PC-9 (cell line): ENCODE data around the gene TTC7B. TPM values are rescaled to one million over a fixed set of nuclear protein-coding genes. Genes with fewer than 3 reads are reported as not detected.

ENCODE experiments used
- BruUV-seq: library from RNA; stranded (reverse); fragments of 400-500 nt; replicated peaks from 2 replicates; lab custom pipeline; 2021; lab: Mats Ljungman, UMichigan
- CTCF ChIA-PET: fragments of 300-600 bp; sonication (Branson Sonifier 250); formaldehyde crosslinking; loops from one replicate; lab custom pipeline; 2022; ENCODE audit warnings: antibody characterized with exemption; lab: Charles Lee
- POLR2A ChIA-PET: fragments of 300-600 bp; sonication (Branson Sonifier 250); formaldehyde crosslinking; loops from one replicate; lab custom pipeline; 2022; ENCODE audit warnings: antibody characterized with exemption; ENCODE audit not compliant: unreplicated experiment; lab: Charles Lee
- DNase-seq, 2 experiments: peaks; one replicate each; pipeline versions ENCODE4 v3.0.0 to v3.0.0-alpha.2; 2015 to 2022; ENCODE audit warnings: mixed read lengths in 1 of 2
- H2AFZ ChIP-seq: fragments of 200-600 bp; sonication (generic); 2 replicates; pipeline ENCODE4 v1.8.1; 2017; ENCODE audit warnings: antibody characterized with exemption
- H3F3A ChIP-seq: fragments of 200-600 bp; sonication (generic); 2 replicates; pipeline ENCODE4 v1.8.1; 2017; ENCODE audit warnings: antibody characterized with exemption, mild to moderate bottlenecking, low read depth; ENCODE audit not compliant: insufficient read depth
- H3K27ac ChIP-seq: fragments of 200-600 bp; sonication (generic); 2 replicates; pipeline ENCODE4 v1.6.1; 2016; ENCODE audit warnings: mixed run types
- H3K27me3 ChIP-seq: fragments of 200-600 bp; sonication (generic); 2 replicates; pipeline ENCODE4 v1.6.1; 2016; ENCODE audit warnings: low read depth, mixed run types; ENCODE audit not compliant: insufficient read depth
- H3K36me3 ChIP-seq: fragments of 200-600 bp; sonication (generic); 2 replicates; pipeline ENCODE4 v1.6.1; 2016; ENCODE audit warnings: low read depth, mixed run types
- H3K4me1 ChIP-seq: fragments of 200-600 bp; sonication (generic); replicated peaks from 2 replicates; pipeline ENCODE4 v1.6.1; 2016; ENCODE audit warnings: mixed run types; ENCODE audit not compliant: insufficient read depth
- H3K4me2 ChIP-seq: fragments of 200-600 bp; sonication (generic); 2 replicates; pipeline ENCODE4 v1.6.1; 2017; ENCODE audit warnings: mixed run types
- H3K4me3 ChIP-seq: fragments of 200-600 bp; sonication (generic); 2 replicates; pipeline ENCODE4 v1.6.1; 2016; ENCODE audit warnings: mixed run types
- H3K79me2 ChIP-seq: fragments of 200-600 bp; sonication (generic); 2 replicates; pipeline ENCODE4 v1.6.1; 2017; ENCODE audit warnings: low read depth, mixed run types
- H3K9me2 ChIP-seq: fragments of 200-600 bp; sonication (generic); 2 replicates; pipeline ENCODE4 v1.8.1; 2017; ENCODE audit warnings: mild to moderate bottlenecking; ENCODE audit not compliant: insufficient read depth
- H3K9me3 ChIP-seq: fragments of 200-600 bp; sonication (generic); 2 replicates; pipeline ENCODE4 v1.8.1; 2016; ENCODE audit warnings: low read depth; ENCODE audit not compliant: insufficient read depth
- H4K20me1 ChIP-seq: fragments of 200-600 bp; sonication (generic); 2 replicates; pipeline ENCODE4 v1.8.1; 2017; ENCODE audit not compliant: insufficient read depth
- EZH2 ChIP-seq: fragments of 200-600 bp; sonication (generic); IDR thresholded peaks from 2 replicates; pipeline ENCODE4 v1.8.0; 2017; ENCODE audit warnings: antibody characterized with exemption, low read depth
- intact Hi-C: fragments of 100-400 bp; cut with micrococcal nuclease; formaldehyde crosslinking; loops from one replicate; pipeline ENCODE4 v1.10.0; 2022; ENCODE audit not compliant: unreplicated experiment
- total RNA-seq: library from RNA; stranded (reverse); gene quantifications from 2 replicates; pipeline ENCODE4 v1.2.3, GENCODE V29; 2021
- TF ChIP-seq, protein P1 (sequence below): fragments of 200-600 bp; sonication (generic); conservative IDR thresholded peaks from 2 replicates; pipeline ENCODE4 v1.6.1; 2017; ENCODE audit warnings: mixed run types, antibody characterized with exemption, mild to moderate bottlenecking, moderate library complexity

TTC7B gene
- total RNA-seq, 1 experiment from 2014 or later, result 6.8 TPM

DNA sequence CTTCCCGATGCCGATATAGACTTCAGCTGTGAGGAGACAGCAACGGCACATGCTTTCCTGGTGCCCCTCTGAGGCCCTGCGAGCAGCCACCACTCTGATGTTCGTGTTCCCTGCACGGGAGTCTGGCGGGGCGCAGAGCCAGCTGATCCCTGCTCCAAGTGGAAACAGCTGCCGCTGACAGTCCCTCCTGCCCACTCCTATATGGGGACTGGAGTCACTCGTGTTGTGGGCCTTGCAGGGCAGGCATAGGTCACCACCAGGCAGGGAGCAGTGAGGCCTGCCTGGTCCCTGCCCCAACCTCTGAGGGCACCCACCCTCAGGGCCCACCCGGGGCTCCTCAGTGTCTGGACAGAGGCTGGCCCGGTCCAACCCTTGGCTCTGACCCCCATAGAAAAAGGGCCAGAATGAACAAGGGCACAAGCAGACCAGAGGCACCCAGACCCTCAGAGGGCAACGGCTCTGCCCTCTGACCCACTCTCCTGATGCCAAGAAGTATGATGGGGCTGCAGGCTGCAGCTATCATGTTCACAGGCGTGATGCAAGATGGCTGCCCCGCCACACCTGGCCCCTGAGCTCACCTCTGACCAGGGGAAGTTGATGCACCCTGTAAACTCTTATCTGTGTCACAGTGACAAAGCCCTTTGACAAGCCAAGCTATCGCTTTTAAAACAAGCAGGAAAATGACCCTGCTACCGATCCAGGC lies 237.8 kb downstream of the TTC7B start:
- ChIA-PET POLR2A (no interaction called here), CTCF (no interaction called here)
- Histone ChIP-seq H2AFZ (no peak overlapping the region), H4K20me1 (no peaks in the 10 kb centered on the region), H3F3A (no peaks in the 10 kb centered on the region), H3K27ac (no peak overlapping the region), H3K4me3 (no peak overlapping the region), H3K9me3 (no peaks in the 10 kb centered on the region), H3K27me3 (no peaks in the 10 kb centered on the region), H3K4me1 (no peaks in the 10 kb centered on the region), H3K79me2 (no peaks in the 10 kb centered on the region), H3K9me2 (no peaks in the 10 kb centered on the region), H3K36me3 (no peaks in the 10 kb centered on the region), H3K4me2 (no peak overlapping the region)
- no TSS peak for BruUV-seq
- no peak for DNase-seq
- intact Hi-C loops, result no loop called here
- TF ChIP-seq, protein P1, sequence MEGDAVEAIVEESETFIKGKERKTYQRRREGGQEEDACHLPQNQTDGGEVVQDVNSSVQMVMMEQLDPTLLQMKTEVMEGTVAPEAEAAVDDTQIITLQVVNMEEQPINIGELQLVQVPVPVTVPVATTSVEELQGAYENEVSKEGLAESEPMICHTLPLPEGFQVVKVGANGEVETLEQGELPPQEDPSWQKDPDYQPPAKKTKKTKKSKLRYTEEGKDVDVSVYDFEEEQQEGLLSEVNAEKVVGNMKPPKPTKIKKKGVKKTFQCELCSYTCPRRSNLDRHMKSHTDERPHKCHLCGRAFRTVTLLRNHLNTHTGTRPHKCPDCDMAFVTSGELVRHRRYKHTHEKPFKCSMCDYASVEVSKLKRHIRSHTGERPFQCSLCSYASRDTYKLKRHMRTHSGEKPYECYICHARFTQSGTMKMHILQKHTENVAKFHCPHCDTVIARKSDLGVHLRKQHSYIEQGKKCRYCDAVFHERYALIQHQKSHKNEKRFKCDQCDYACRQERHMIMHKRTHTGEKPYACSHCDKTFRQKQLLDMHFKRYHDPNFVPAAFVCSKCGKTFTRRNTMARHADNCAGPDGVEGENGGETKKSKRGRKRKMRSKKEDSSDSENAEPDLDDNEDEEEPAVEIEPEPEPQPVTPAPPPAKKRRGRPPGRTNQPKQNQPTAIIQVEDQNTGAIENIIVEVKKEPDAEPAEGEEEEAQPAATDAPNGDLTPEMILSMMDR, result no peak
- no peak for TF ChIP-seq EZH2

DNA sequence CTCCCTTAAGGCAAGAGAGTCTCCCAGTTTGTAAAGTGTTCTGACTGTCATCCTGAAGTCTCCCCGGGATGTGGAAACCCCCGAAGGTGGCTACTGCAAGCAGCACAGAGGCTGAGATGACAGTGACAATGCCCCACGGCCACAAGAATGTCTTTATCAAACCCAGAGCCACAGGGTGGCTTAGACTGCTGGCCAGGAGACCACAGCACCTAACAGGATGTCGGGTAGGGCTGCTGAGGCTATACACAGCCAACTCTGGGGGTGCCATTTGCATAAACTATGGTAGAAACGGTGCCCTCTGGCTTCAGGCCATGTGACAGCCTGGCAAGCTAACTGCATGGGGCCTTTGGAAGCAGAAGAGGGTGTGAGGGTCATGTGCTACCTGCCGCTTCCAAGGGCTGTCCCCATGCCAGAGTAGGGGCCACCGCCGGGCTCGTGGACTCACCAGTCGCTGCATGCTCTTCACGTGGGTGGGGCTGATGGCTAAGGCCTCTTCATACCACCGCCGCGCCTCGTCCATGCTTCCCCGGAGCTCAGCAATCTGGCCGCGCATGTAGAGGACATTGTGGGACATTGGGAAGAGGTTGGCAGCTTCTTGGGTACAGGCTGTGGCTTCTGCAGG lies 238.5 kb downstream of the TTC7B start:
- Histone ChIP-seq H3K4me1 (no peaks in the 10 kb centered on the region), H3K4me3 (no peak overlapping the region), H3K4me2 (no peak overlapping the region), H3K9me3 (no peaks in the 10 kb centered on the region), H2AFZ (no peak overlapping the region), H3K36me3 (no peaks in the 10 kb centered on the region), H3K79me2 (no peaks in the 10 kb centered on the region), H3K9me2 (no peaks in the 10 kb centered on the region), H4K20me1 (no peaks in the 10 kb centered on the region), H3F3A (no peaks in the 10 kb centered on the region), H3K27me3 (no peaks in the 10 kb centered on the region), H3K27ac (no peak overlapping the region)
- ChIA-PET POLR2A (no interaction called here), CTCF (no interaction called here)
- intact Hi-C loops, result no loop called here
- no TSS peak for BruUV-seq
- TF ChIP-seq, protein P1, result no peak
- no peak for TF ChIP-seq EZH2
- no peak for DNase-seq

DNA sequence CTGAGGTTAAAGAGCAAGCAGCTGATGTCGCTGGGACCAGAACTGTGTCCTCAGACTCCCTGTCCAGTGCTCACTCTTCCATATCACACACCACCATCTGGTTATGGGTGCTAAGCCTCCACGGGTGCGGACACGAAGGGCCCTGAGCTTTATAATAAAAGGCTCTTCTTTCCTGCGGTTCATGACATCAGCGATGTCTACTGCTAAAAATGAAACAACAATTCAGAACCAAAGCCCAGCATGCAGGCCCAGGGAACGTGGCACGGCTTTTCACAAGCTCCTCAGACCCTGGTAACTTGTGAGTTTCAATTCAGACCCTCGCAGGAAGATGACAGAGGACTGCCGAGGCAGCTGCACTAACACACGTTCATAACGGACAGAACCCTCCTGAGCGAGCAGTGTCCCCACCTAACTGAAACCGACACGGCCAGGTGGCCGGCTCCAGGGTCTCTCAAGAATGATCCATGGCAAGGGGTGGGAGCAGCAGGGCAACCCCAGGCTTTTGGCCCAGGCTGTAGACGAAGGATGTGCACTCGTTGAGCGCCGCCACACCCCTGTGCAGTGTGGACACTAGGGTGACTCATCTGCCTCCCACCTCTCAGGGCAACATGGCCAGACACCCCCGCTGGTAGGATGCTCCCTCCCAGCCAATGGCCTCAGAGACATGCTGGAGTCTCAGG lies 239.1 kb downstream of the TTC7B start:
- ChIA-PET CTCF (no interaction called here), POLR2A (no interaction called here)
- BruUV-seq, result no TSS peak
- intact Hi-C loops, result no loop called here
- Histone ChIP-seq H3K4me3 (no peak overlapping the region), H3K27ac (no peak overlapping the region), H3K79me2 (no peaks in the 10 kb centered on the region), H3K4me2 (no peak overlapping the region), H3K27me3 (no peaks in the 10 kb centered on the region), H2AFZ (no peak overlapping the region), H3K36me3 (no peaks in the 10 kb centered on the region), H3F3A (no peaks in the 10 kb centered on the region), H3K4me1 (no peaks in the 10 kb centered on the region), H3K9me2 (no peaks in the 10 kb centered on the region), H4K20me1 (no peaks in the 10 kb centered on the region), H3K9me3 (no peaks in the 10 kb centered on the region)
- DNase-seq, result no peak
- TF ChIP-seq, protein P1, result no peak
- no peak for TF ChIP-seq EZH2
